Prostate gland (tissue), 2 donors: ENCODE measurements around the gene PTGES3. TPM values are rescaled to one million over a fixed set of nuclear protein-coding genes. Genes with fewer than 3 reads are reported as not detected.
A peak's percentile ranks its signal among the peaks of the same experiment; 100 is the strongest.

Experiments
- DNase-seq: peaks from one replicate; pipeline ENCODE4 v3.0.0-alpha.2; 2019; ENCODE audit warnings: low spot score
- H3K27ac ChIP-seq, 2 donors: fragments of 200-600 bp; sonication (generic); 2 replicates each; pipeline ENCODE4 v1.5.1; 2017 to 2019
- H3K27me3 ChIP-seq: fragments of 200-600 bp; sonication (generic); replicated peaks from 2 replicates; pipeline ENCODE4 v1.5.1; 2019; ENCODE audit not compliant: insufficient read depth
- H3K36me3 ChIP-seq, 2 donors: fragments of 200-600 bp; sonication (generic); 1 replicate in 1 of 2; 2 replicates in 1 of 2; pipeline versions ENCODE4 v1.5.1 to v1.8.1; 2017 to 2019
- H3K4me1 ChIP-seq: fragments of 200-600 bp; sonication (generic); replicated peaks from 2 replicates; pipeline ENCODE4 v1.5.1; 2019
- H3K4me3 ChIP-seq, 2 donors: fragments of 200-600 bp; sonication (generic); 2 replicates each; pipeline ENCODE4 v1.5.1; 2017 to 2019
- H3K9me3 ChIP-seq: fragments of 200-600 bp; sonication (generic); 2 replicates; pipeline ENCODE4 v1.5.1; 2017
- CTCF ChIP-seq, 4 experiments: fragments of 200-600 bp in 2 of 4; fragments of 450-650 bp in 2 of 4; sonication (generic) in 2 of 4; IDR thresholded peaks; 1 replicate in 3 of 4; 2 replicates in 1 of 4; pipeline ENCODE4 v1.5.1; 2016 to 2019; ENCODE audit warnings: antibody characterized with exemption in 4 of 4, mild to moderate bottlenecking in 2 of 4, moderate library complexity in 2 of 4
- POLR2A ChIP-seq: fragments of 450-650 bp; IDR thresholded peaks from one replicate; pipeline ENCODE4 v1.6.1; 2016; ENCODE audit warnings: antibody characterized with exemption, mild to moderate bottlenecking
- POLR2AphosphoS5 ChIP-seq: sonication (generic); formaldehyde crosslinking; IDR thresholded peaks from one replicate; pipeline ENCODE4 v1.6.1; 2017; ENCODE audit warnings: antibody characterized with exemption
- WGBS: methylation state at CpG from one replicate; pipeline ENCODE4 v1.1.5; 2018; 5-methylcytosine and 5-hydroxymethylcytosine counted together
- intact Hi-C: fragments of 100-400 bp; cut with DNase I; formaldehyde crosslinking; loops from one replicate; pipeline ENCODE4 v1.14.2; 2022
- total RNA-seq, 2 donors: library from RNA; depleted of rRNA; stranded (reverse); fragments of >200 nt; gene quantifications; one replicate each; pipeline ENCODE4 v1.1.0, GENCODE V29; 2016

The PTGES3 gene
- total RNA-seq, 2 donors from 2014 or later: 94.6 to 125 TPM

DNA sequence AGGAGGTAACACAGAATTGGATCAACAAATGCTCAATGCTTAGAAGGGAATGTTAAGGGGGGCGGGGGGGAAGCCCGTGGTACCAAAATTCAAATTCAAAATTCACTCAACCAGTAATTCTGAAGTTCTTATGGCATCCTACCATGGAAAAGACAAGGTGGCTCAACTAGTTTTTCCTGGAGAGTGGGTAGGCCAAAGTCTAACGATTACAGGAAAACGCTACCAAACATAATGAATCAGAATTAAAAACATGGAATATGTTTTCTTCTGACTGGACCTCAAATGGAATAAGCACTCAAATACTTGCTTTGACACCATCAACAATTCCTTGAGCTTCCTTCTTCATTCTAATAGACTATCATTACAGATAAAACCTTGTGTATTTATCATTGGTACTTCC is 34.7 kb upstream of the PTGES3 start:
- peak overlapping the region; percentile 94 to 96 for H3K27ac ChIP-seq
- intact Hi-C loops: loop anchor here (10.0 kb wide), 1 partner anchor 88 kb away; the partner anchor contains the start of gene BAZ2A
- 51% methylated on average over 4 of the region's 4 CpGs for whole genome bisulfite sequencing

GRCh38 chr12:56721721-56722120 is 33.6 kb upstream of the PTGES3 start:
- no peak for DNase-seq
- Histone ChIP-seq H3K27me3 (no peaks in the 10 kb centered on the region), H3K27ac (peak overlapping the region in 1 of 2 donors; percentile 96), H3K4me1 (peaks cover 24% of the 10 kb centered on the region), H3K4me3 (peak overlapping the region in 1 of 2 donors; percentile 75), H3K36me3 (peaks cover 3 to 4% of the 10 kb centered on the region in 2 donors), H3K9me3 (no peaks in the 10 kb centered on the region)
- 30% methylated on average over 2 of the region's 2 CpGs for WGBS
- TF ChIP-seq CTCF (IDR thresholded peaks at IDR 0.05) (no peak), POLR2A (no peak), POLR2AphosphoS5 (no peak)
- intact Hi-C loops: loop anchor here (10.0 kb wide), 1 partner anchor 87 kb away; the partner anchor contains the start of gene BAZ2A

More for the DNA sequence above, 34.7 kb upstream of the PTGES3 start:
- Histone ChIP-seq H3K4me1 (peaks cover 22% of the 10 kb centered on the region), H3K9me3 (no peaks in the 10 kb centered on the region), H3K36me3 (peaks cover 3 to 4% of the 10 kb centered on the region in 2 donors), H3K4me3 (peak overlapping the region in 1 of 2 donors; percentile 75), H3K27me3 (no peaks in the 10 kb centered on the region)
- no peak for DNase-seq
- TF ChIP-seq POLR2AphosphoS5 (no peak), CTCF (IDR thresholded peaks at IDR 0.05) (no peak), POLR2A (no peak)

GRCh38 chr12:56721216-56721615 is 33.1 kb upstream of the PTGES3 start:
- no peaks in the 10 kb centered on the region for H3K27me3 ChIP-seq
- peaks cover 3 to 4% of the 10 kb centered on the region in 2 donors for H3K36me3 ChIP-seq
- WGBS: 69% methylated on average over 2 of the region's 2 CpGs
- no peak overlapping the region for H3K4me3 ChIP-seq
- peak overlapping the region in 1 of 2 donors; percentile 96 for H3K27ac ChIP-seq
- intact Hi-C loops: loop anchor here (10.0 kb wide), 1 partner anchor 86 kb away; the partner anchor contains the start of gene BAZ2A
- TF ChIP-seq POLR2A: no peak
- no peak for TF ChIP-seq CTCF (IDR thresholded peaks at IDR 0.05)
- TF ChIP-seq POLR2AphosphoS5: no peak
- H3K9me3 ChIP-seq: no peaks in the 10 kb centered on the region
- H3K4me1 ChIP-seq: peaks cover 24% of the 10 kb centered on the region
- DNase-seq: no peak

- WGBS: 84% methylated on average over 1 of the region's 1 CpG
- Histone ChIP-seq H3K4me3 (no peak overlapping the region), H3K27me3 (no peaks in the 10 kb centered on the region), H3K9me3 (no peaks in the 10 kb centered on the region), H3K27ac (peak overlapping the region in 1 of 2 donors; percentile 96), H3K36me3 (peaks cover 3 to 4% of the 10 kb centered on the region in 2 donors), H3K4me1 (peaks cover 24% of the 10 kb centered on the region)
- DNase-seq: no peak
- TF ChIP-seq POLR2A (no peak), POLR2AphosphoS5 (no peak), CTCF (IDR thresholded peaks at IDR 0.05) (no peak)
- intact Hi-C loops: loop anchor here (10.0 kb wide), 1 partner anchor 86 kb away; the partner anchor contains the start of gene BAZ2A
These were observed 32.7 kb upstream of the PTGES3 start for GRCh38 chr12:56720731-56721151.

DNA sequence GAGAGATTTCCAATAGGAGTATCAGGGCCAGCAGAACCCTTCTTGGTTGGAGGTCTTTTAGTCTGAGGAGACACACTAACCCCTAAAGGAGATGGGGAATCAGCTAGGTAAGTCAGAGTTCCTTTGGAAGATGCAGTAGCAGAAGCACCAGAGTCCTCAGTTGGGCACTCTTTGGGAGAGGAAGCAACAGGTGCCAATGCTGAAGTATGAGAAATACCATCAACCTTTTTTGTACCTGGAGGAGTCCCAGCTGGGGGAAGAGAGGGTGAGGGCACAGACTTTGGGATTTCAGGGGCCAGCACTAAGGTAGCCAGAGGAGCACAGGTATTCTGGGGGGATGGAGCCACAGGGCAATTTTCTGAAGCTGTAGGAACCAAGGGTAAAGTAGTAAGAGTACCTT is 31.0 kb upstream of the PTGES3 start:
- Histone ChIP-seq H3K36me3 (peaks cover 4 to 6% of the 10 kb centered on the region in 2 donors), H3K4me3 (no peak overlapping the region), H3K27ac (no peak overlapping the region), H3K9me3 (no peaks in the 10 kb centered on the region), H3K4me1 (peaks cover 24% of the 10 kb centered on the region), H3K27me3 (no peaks in the 10 kb centered on the region)
- TF ChIP-seq POLR2AphosphoS5 (no peak), CTCF (IDR thresholded peaks at IDR 0.05) (no peak), POLR2A (no peak)
- intact Hi-C loops: no loop called here
- DNase-seq: no peak
